ENCODE data around the gene DAW1. TPM values are rescaled to one million over a fixed set of nuclear protein-coding genes. Genes with fewer than 3 reads are reported as not detected.

The DAW1 gene
- total and polyA plus RNA-seq, 2 of the 4 experiments (the other 2 are of a cell fraction) = 0.86 to 1.4 TPM

- Histone ChIP-seq H2AK5ac (ENCODE audit: low read depth, low read length) (no peak overlapping the region; the same call in 1 of the 2 replicates), H3K4me3 (ENCODE audit: insufficient read depth, low read depth, low read length) (no peak overlapping the region), H3K36me3 (ENCODE audit: control insufficient read depth, insufficient read depth, low read length) (no peaks in the 10 kb centered on the region), H3K4me2 (ENCODE audit: low read depth, low read length) (no peak overlapping the region), H3K4ac (ENCODE audit: low read depth, low read length) (no peak overlapping the region), H2BK20ac (ENCODE audit: low read depth, low read length) (no peak overlapping the region), H3K18ac (ENCODE audit: low read depth, low read length) (no peak overlapping the region), H3K79me1 (ENCODE audit: low read depth in 1 of 2, low read length in 2 of 2) (no peaks in the 10 kb centered on the region), H2AFZ (replicated peaks; ENCODE audit: low read length, poor library complexity) (no peak overlapping the region), H3K14ac (replicated peaks; ENCODE audit: low read depth, low read length) (no peak overlapping the region), H2BK15ac (ENCODE audit: low read depth, low read length) (no peak overlapping the region), H4K20me1 (ENCODE audit: insufficient read depth, low read length) (0 out of 2 replicates have a peak, but pooled peaks cover 4% of the 10 kb centered on the region), H3K9me3 (ENCODE audit: control insufficient read depth, insufficient read depth, low read length) (no peaks in the 10 kb centered on the region), H2BK120ac (ENCODE audit: low read depth, low read length) (no peak overlapping the region), H4K5ac (ENCODE audit: low read depth, low read length) (no peak overlapping the region), H2BK5ac (ENCODE audit: low read depth, low read length, poor library complexity, severe bottlenecking) (no peak overlapping the region), H4K8ac (ENCODE audit: low read depth in 2 of 2, low read length in 2 of 2) (no peak overlapping the region), H3K4me1 (ENCODE audit: control insufficient read depth, insufficient read depth, low read length) (peaks cover 3% of the 10 kb centered on the region; the same call in 1 of the 2 replicates), H2AK9ac (replicated peaks; ENCODE audit: low read depth, low read length, poor library complexity) (no peak overlapping the region), H3K9ac (ENCODE audit: low read depth, low read length) (no peak overlapping the region), H3K9me1 (ENCODE audit: insufficient read depth, low read length) (peaks cover 9% of the 10 kb centered on the region), H3K23ac (ENCODE audit: low read depth, low read length) (no peak overlapping the region), H4K91ac (ENCODE audit: insufficient read depth, low read depth, low read length) (no peak overlapping the region), H3K27me3 (ENCODE audit: control insufficient read depth, insufficient read depth, low read length) (no peaks in the 10 kb centered on the region), H3K27ac (ENCODE audit: insufficient read depth, low read length) (no peak overlapping the region), H3K56ac (ENCODE audit: extremely low read depth, insufficient read depth, low read length) (no peak overlapping the region)
- in situ Hi-C loops (cut with MboI; ENCODE audit: low sequenced_read_pairs) = no loop called here
- WGBS, 2 experiments (ENCODE audit: extremely low coverage in 2 of 2, insufficient read length in 1 of 2) = no CpG with 5 or more reads among the region's 2 CpGs
- ATAC-seq (ENCODE audit: low read depth) (no peak), DNase-seq (no peak)
- ChIA-PET CTCF (no interaction called here), POLR2A (ENCODE audit: unreplicated experiment) (no interaction called here)
- BruUV-seq (replicated peaks) = no TSS peak
- intact Hi-C loops (cut with micrococcal nuclease) = no loop called here
- TF ChIP-seq POLR2A (IDR thresholded peaks at IDR 0.05; ENCODE audit: low read depth, low read length) (no peak), RFX5 (IDR thresholded peaks at IDR 0.05; ENCODE audit: low read depth, low read length) (no peak), MAZ (IDR thresholded peaks at IDR 0.05; ENCODE audit: borderline replicate concordance, low read depth, low read length) (no peak), BHLHE40 (IDR thresholded peaks at IDR 0.05; ENCODE audit: low read depth, low read length) (no peak), RCOR1 (IDR thresholded peaks at IDR 0.05; ENCODE audit: insufficient replicate concordance, low read length) (no peak), CTCF (conservative IDR thresholded peaks at IDR 0.05; ENCODE audit: low read depth, low read length) (no peak)
- dilution Hi-C loops (cut with HindIII; ENCODE audit: low sequenced_read_pairs, unreplicated experiment) = no loop called here
These were observed 48.9 kb upstream of the DAW1 start for GRCh38 chr2:227822416-227823003.

All from IMR-90 (cell line).